K562 (cell line): ENCODE results near the gene STUB1. TPM values are rescaled to one million over a fixed set of nuclear protein-coding genes. Genes with fewer than 3 reads are reported as not detected.

Source experiments
- NCOA1 ChIP-seq: fragments of 450-650 bp; IDR thresholded peaks from 2 replicates; pipeline ENCODE4 v1.6.1; 2016; ENCODE audit warnings: low read depth
- NFIX ChIP-seq: fragments of 250-450 bp; sonication (Bioruptor Pico); IDR thresholded peaks from 2 replicates; pipeline ENCODE4 v1.4.0; 2020; ENCODE audit warnings: low read depth, mild to moderate bottlenecking, moderate library complexity
- THRAP3 ChIP-seq: fragments of 450-650 bp; IDR thresholded peaks from 2 replicates; pipeline ENCODE4 v1.6.1; 2016; ENCODE audit warnings: mild to moderate bottlenecking, inconsistent platforms, borderline replicate concordance
- YBX1 ChIP-seq: fragments of 450-650 bp; IDR thresholded peaks from 2 replicates; pipeline ENCODE4 v1.7.1; 2016; ENCODE audit warnings: mild to moderate bottlenecking
- ZNF263 ChIP-seq: sonication (generic); formaldehyde crosslinking; IDR thresholded peaks from 2 replicates; pipeline ENCODE4 v1.8.0; 2022; ENCODE audit warnings: mild to moderate bottlenecking, missing genetic modification reagents, borderline replicate concordance
- polyA plus RNA-seq, 8 experiments: library from polyadenylated mRNA; depleted of rRNA in 4 of 8; stranded (reverse) in 5 of 8; unstranded in 3 of 8; fragments of >200 nt; fragmentation: Nextera tagmentation in 2 of 8; fragmentation: Illumina TruSeq in 1 of 8; extraction: Ambion mirVana in 2 of 8; extraction: Trizol in 1 of 8; gene quantifications; 2 replicates each; pipeline versions ENCODE4 v1.2.1 to v1.2.3, GENCODE V29; 2011 to 2014; ENCODE audit warnings: inconsistent platforms in 1 of 8, missing spikeins in 1 of 8
- total RNA-seq, 7 experiments: library from RNA; depleted of rRNA in 6 of 7; stranded (reverse); fragments of >200 nt in 6 of 7; fragmentation: Illumina TruSeq in 2 of 7; extraction: Trizol in 2 of 7; gene quantifications; 2 replicates each; pipeline versions ENCODE4 v1.2.1 to v1.2.3, GENCODE V29; 2011 to 2021; ENCODE audit warnings: low replicate concordance in 1 of 7
- TF ChIP-seq, protein P1 (sequence below), 2 experiments: fragments of 200-800 bp in 1 of 2; sonication (Bioruptor generic) in 1 of 2; sonication (generic) in 1 of 2; formaldehyde crosslinking in 1 of 2; IDR thresholded peaks in 1 of 2; conservative IDR thresholded peaks in 1 of 2; 2 replicates each; pipeline versions ENCODE4 v1.5.0 to v1.6.1; 2016 to 2020; ENCODE audit warnings: missing compliant biosample characterization in 1 of 2, missing genetic modification characterization in 1 of 2, missing genetic modification reagents in 1 of 2

The STUB1 gene
- total and polyA plus RNA-seq, 9 of the 15 experiments (the other 6 are each of a cell fraction or from before 2014, with no cell fraction given) = 10.6 to 251 (median 152) TPM

DNA sequence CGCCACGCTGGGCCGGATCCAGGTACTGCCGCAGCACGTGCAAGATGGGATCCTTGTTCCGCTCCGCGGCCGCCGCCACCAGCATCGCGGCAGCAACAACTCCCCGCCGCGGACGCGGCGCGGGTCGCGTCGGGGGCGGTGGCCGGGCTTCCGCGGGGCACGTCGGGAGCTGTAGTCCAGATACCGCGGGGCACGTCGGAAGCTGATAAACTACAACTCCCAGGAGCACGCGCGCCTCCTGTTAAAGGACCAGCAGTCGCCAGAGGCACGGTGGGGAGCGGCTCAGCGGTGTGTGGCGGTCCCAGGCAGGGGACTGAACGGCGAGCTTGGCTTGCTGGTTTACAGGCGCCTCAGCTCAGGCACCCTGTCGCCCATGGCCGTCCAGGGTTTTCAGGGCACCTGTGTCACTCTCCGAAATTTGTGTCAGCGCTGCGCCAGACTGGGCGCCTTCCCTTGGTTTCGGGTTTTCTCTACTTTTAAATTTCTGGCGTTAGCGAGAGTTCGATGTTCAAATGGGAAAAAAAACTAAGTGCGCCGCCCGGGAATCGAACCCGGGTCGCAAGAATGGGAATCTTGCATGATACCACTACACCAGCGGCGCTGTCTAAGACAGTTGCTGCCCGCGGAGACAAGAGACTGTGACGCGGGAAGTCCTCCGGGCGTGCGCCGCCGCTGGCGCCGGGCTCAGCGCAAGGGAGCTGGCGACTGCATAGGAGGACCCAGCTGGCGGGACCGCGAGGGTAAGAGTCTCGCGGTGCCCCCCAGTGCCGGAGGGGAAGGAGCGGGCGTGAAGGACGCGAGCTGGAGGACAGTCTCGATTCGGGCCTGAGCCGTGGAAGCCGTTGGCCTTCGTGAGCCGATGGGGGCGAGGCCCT lies 43.8 kb upstream of the STUB1 start, which contains the start of gene METTL26 (continued):
- TF ChIP-seq, protein P1, sequence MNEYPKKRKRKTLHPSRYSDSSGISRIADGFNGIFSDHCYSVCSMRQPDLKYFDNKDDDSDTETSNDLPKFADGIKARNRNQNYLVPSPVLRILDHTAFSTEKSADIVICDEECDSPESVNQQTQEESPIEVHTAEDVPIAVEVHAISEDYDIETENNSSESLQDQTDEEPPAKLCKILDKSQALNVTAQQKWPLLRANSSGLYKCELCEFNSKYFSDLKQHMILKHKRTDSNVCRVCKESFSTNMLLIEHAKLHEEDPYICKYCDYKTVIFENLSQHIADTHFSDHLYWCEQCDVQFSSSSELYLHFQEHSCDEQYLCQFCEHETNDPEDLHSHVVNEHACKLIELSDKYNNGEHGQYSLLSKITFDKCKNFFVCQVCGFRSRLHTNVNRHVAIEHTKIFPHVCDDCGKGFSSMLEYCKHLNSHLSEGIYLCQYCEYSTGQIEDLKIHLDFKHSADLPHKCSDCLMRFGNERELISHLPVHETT (CRISPR knock-in tag; conservative IDR thresholded peaks at IDR 0.05 in 1 of 2, IDR thresholded peaks at IDR 0.05 in 1 of 2) = peak in 1 of 2 experiments; percentile 95; a peak in 2 of 4 replicates
- TF ChIP-seq YBX1 = no peak
- TF ChIP-seq ZNF263 (CRISPR knock-in tag) = peak; percentile 49; the same call in 1 of the 2 replicates
- 0 out of 2 replicates have a peak, but pooled peaks have one; percentile 11 for TF ChIP-seq NFIX (CRISPR knock-in tag)
- no peak for TF ChIP-seq THRAP3
- no peak for TF ChIP-seq NCOA1
